ENCODE measurements around the gene C1QTNF6.
"Not testable (repeated sequence)": the region's sequence is repeated elsewhere in the genome, so short reads cannot be mapped to it uniquely, and the experiment has no call there.

The C1QTNF6 gene

GRCh38 chr22:37187891-37188761, at the start of gene C1QTNF6:
C1QTNF6 (minus strand) TSS chr22:37188247; CDS start chr22:37188213, 34 bp downstream.
- in situ Hi-C loops (cut with MboI; ENCODE audit: low sequenced_read_pairs) = no loop called here

DNA sequence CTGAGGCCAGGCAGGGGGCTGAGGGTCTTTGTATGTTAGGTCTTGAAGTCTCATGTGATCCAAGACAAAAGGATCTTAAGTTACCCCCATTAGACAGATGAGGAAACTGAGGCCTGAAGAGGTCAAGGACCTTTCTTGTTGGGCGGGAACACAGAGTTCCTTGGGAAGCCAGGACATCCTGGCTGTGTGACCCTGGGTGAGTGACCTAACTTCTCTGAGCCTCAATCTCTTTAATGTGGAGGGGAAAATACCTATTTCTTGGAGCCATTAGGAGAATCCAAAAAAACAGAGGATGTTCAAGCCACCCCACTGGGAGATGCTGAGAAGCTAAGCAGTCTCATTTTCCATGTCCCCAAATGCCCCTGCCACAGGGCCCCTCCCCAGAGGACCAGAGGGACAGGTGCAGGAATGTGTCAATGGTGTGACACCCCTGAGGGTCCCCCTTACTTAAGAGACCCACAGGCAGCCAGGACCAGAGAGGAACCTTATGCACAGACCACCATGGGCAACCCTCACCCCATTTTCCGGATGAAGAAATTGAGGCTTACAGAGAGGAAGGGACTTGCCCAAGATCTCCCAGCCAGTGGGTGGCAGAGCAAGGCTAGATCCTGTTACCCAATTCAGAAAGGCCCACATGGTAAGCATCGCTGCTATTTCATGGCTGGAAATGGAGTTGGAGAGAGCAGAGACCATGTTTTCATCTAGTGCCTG, 48.0 kb upstream of the C1QTNF6 start:
- in situ Hi-C loops (cut with MboI; ENCODE audit: low sequenced_read_pairs) = no loop called here

- in situ Hi-C loops (cut with MboI; ENCODE audit: low sequenced_read_pairs) = no loop called here
These were observed 47.0 kb upstream of the C1QTNF6 start for GRCh38 chr22:37234736-37235711.

DNA sequence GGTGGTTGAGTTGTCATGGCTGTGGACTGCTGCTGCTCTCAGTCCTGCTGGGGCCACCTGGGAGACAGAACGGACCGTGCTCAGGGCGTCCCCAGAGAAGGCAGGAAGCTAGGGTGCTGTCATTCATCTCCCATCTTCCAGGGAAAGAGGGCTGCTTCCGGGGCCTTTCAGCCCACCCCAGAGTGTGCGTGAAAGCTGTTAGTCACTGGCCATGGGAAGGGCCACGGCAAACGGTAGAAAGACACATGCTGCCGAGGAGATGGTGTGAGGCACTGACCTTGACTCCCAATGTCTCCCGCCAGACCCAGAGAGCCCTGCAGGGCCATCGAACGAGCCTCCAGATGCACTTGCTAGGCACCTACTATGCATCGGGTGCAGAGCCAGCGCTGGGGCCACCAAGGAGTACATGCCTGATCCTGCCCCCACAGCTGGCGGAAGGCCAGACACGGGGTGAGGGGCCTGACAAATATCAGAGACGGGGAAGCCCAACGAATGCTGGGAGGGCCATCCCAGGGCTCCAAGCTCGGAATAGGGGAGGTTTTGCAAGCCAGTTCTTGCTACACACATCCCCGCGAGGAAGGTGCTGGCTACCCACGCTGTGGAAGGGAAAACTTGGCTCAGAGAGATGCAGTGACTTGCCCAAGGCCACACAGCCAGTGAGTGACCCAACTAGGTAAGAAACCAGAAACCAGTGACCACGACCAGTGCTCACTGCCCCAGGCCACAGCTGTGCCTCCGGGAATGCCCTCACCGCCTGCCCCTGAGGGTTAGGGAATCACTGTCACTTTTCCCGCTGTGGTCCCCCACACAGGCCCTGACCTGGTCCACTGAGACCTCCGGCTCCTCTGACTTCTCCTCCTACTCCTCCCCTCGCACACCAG, 45.9 kb upstream of the C1QTNF6 start:
- in situ Hi-C loops (cut with MboI; ENCODE audit: low sequenced_read_pairs) = no loop called here

DNA sequence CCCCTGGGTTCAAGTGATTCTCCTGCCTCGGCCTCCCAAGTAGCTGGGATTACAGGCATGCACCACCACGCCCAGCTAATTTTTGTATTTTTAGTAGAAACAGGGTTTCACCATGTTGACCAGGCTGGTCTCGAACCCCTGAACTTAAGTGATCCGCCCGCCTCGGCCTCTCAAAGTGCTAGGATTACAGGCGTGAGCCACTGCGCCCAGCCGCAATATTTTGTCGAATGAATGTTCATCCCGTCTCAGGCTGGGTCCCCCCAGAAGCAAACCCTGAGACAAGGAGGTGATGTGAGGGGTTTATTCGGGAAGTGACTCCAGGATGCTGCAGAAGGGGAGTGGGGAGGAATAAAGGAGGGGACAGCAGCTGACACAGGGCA, 45.3 kb upstream of the C1QTNF6 start:
- in situ Hi-C loops (cut with MboI; ENCODE audit: low sequenced_read_pairs) = not testable (repeated sequence)

DNA sequence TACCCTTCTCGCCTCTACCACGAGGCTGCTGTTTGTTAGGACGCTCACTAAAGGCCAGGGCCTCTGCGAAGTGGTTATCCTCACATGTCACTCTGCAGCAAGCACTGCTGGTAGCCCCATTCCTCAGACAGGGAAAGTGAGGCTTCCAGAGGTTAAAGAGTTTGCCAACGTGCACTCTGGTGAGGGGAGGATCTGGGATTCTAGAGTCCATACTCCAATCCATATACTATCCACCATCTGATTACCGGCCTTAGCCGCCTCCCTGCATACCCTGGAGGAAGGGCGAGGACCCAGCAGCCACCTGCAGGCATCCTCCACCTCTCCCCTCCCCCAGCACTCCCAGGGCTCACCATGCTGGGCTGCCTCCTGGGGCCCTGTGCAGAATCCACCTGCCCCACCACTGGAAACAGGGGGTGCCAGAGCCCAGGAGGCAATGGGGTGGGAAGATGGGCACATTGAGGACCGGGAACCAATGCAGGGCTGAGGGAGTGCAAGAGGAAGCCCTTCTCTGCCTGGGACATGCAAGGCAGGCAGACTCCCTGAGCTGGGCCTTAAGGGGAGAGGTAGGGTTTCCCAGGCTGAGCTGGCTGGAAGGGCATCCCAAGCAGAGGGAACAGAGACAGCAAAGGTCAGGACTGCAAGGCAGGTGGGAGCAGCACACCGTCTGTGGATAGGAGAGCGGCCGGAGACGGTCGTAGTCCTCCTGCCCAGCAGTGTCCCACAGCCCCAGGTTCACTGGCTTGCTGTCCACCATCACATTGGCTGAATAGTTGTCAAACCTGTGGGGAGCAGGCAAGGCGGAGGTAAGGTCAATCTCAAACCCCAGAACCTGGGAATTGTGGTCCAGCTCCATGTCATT, 44.3 kb upstream of the C1QTNF6 start:
- in situ Hi-C loops (cut with MboI; ENCODE audit: low sequenced_read_pairs) = no loop called here

DNA sequence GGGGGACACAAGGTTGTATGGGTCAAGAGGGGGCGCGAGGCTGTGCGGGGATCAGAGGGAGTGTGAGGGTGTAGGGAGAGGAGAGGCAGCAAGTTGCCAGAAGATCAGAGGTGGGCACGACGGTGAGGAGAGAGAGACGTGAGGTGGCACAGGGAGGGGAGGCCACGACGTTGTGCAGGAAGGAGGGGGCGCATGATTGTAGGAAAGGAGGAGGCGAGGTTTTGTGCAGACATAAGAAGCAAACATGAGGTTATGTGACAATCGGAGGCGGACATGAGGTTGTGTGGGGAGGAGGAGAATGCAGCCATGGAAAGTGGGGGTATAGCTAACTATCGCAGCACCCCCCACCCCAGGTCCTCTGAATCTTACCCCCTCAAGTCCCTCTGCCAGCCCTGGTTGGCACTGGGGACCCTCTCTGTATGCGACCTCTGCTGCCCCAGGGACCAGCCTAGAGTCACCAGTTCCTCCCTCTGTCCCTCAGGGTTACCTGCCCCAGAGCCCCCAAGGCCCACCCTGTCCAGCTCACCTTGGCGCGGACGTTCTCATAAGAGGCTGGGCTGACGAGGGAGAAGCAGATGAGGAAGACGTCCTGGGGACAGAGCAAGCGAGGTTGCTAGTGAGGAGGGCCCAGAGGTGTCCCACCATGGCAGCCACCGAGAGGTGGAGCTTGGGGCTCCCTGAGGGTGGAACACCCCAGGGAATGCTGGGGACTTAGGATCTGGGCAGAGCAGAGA, 43.5 kb upstream of the C1QTNF6 start:
- in situ Hi-C loops (cut with MboI; ENCODE audit: low sequenced_read_pairs) = no loop called here

DNA sequence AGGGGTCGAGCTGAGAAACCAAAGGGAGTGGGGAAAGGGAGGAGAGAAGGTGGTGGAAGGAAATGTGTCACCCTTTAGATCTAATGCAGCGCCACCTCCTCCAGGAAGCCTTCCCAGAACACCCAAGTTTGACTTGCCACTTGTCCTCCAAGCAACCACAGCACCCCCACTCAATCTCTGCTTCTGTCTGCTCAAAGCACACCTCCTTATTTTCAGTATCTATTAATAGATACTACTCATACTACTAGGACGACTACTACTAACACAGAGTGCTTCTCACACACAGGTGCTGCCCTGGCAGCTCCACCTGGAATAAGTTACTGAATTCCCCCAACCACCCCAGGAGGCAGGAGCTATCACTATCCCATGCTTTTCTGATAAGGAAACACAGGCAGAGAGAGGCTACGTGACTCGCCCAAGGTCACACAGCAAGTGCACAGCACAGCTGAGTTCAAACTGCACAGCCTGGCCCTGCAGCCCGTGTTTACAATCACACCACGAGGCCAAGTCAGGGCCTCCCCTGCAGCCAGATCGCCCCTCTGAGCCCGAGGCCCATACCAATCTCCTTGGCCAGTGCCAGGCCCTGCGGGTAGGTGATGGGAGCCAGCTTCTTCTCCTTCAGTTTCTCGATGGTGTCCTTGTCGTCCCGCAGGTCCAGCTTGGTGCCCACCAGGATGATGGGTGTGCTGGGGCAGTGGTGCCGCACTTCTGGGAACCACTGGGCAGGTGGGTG, 42.8 kb upstream of the C1QTNF6 start:
- in situ Hi-C loops (cut with MboI; ENCODE audit: low sequenced_read_pairs) = no loop called here

DNA sequence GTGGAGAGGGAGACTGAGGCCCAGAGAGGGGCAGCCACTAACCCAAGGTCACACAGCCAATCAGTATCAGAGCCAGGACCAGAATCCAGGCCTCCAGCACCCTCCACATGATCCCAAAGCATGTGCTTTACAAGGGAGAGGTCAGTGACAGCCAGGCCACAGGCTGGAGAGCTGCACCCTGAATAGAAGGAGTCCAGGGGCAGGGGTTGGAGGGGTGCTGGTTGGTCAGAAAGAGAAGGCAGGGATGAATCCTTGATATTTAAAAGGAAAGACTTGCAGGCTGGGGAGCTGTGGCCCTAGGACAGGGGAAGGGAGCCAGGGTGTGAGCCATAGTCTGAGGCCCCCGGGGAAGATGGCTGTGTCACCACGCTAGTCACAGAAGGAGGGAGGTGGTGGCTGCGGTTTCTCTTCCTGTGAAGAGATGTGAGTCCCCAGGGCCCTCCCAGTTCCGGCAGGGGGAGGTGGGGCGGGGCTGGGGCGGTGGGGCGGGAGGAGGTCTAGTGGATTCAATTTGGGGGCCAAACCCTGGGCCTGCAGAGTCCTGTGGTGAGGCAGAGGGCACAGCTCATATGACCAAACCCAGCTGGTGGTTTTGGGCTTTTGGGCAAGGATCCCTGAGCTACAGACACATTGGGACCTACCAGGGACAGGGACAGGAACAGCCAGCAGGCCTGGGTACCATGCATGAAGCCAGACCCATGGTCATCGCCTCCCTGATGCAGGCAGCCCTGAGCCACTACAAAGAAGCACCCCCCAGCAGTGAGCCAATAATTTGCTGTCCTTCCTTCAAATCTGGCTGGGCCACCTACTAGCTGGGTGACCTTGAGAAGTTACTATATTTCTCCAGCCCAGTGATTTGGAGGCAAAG, 42.0 kb upstream of the C1QTNF6 start:
- in situ Hi-C loops (cut with MboI; ENCODE audit: low sequenced_read_pairs) = no loop called here

DNA sequence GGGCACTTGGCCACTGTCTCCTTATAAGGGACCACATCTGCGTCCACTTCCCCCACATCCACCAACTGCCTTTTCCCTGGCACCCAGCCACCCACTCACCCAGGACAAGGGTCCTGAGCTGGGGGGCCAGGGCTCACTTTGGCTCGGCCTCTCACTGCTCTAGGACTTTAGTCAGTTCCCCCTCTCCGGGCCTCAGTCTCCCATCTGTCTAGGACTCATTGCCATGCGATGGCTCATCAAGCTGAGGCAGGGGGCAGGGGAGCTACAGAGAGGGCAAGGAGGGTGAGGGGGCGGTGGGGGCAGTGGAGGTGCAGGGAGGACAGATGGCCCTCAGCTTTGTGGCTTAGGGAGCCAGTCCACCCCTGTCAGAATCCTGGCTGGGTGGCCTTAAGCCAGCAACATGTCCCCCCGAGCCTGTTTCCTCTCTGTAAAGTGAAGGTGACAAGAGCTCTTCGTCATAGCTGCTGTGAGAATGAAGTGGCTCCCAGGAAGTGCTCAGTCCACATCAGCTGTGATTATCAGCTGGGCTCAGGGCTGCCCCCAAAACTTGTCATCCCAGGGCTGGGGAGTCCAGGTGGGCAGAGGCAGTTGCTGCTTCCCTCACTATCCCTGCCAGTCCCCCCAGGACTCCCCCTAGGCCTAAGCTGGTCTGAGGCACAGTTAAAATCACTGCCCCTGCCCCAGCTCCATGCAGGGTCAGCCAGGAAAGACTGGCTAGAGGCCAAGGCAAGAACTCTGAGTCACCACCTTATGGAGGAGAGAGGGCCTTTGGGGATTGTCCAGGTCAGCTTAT, 41.2 kb upstream of the C1QTNF6 start:
- in situ Hi-C loops (cut with MboI; ENCODE audit: low sequenced_read_pairs) = no loop called here

- in situ Hi-C loops (cut with MboI; ENCODE audit: low sequenced_read_pairs) = no loop called here
These were observed 40.3 kb upstream of the C1QTNF6 start for GRCh38 chr22:37228106-37229011.

- in situ Hi-C loops (cut with MboI; ENCODE audit: low sequenced_read_pairs) = no loop called here
These were observed 38.5 kb upstream of the C1QTNF6 start for GRCh38 chr22:37226514-37226913.

GRCh38 chr22:37226087-37226486, 38.0 kb upstream of the C1QTNF6 start:
- in situ Hi-C loops (cut with MboI; ENCODE audit: low sequenced_read_pairs) = no loop called here

GRCh38 chr22:37225481-37225880, 37.4 kb upstream of the C1QTNF6 start:
- in situ Hi-C loops (cut with MboI; ENCODE audit: low sequenced_read_pairs) = no loop called here

Data from HL-60/S4 treated with phorbol 12-myristate 13-acetate at 8.2 ng/mL for 4 days and 3 days (cell line).